ENCODE data around the gene ADGRB3.
"Not testable (repeated sequence)": the region's sequence is repeated elsewhere in the genome, so short reads cannot be mapped to it uniquely, and the experiment has no call there.

The ADGRB3 gene

DNA sequence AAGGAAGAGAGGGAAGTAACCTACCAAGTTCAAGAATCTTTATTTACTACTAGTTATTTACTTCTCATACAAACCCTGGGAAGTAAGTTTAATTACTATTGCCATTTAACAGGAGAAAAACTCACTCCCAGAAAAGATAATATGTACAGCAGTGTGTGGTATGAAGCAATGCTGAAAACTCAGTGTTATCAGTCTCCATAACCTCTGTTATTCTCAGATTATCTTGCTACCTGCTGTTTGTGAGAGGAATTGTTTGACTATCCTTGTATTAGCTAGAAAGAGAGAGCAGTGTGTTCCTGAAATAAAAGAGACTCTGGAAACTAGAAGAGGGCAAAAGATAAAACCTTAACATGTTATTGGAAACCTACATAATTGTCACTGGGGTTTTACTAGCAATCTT is 38.2 kb downstream of the ADGRB3 start:
- Histone ChIP-seq H3K27me3 (no peaks in the 10 kb centered on the region), H3K4me1 (peaks cover 0 to 7% (median 2%) of the 10 kb centered on the region in 4 donors), H3K36me3 (no peaks in the 10 kb centered on the region), H3K4me3 (no peak overlapping the region), H3K9me3 (no peaks in the 10 kb centered on the region), H3K27ac (no peak overlapping the region)
- TF ChIP-seq, protein P1, sequence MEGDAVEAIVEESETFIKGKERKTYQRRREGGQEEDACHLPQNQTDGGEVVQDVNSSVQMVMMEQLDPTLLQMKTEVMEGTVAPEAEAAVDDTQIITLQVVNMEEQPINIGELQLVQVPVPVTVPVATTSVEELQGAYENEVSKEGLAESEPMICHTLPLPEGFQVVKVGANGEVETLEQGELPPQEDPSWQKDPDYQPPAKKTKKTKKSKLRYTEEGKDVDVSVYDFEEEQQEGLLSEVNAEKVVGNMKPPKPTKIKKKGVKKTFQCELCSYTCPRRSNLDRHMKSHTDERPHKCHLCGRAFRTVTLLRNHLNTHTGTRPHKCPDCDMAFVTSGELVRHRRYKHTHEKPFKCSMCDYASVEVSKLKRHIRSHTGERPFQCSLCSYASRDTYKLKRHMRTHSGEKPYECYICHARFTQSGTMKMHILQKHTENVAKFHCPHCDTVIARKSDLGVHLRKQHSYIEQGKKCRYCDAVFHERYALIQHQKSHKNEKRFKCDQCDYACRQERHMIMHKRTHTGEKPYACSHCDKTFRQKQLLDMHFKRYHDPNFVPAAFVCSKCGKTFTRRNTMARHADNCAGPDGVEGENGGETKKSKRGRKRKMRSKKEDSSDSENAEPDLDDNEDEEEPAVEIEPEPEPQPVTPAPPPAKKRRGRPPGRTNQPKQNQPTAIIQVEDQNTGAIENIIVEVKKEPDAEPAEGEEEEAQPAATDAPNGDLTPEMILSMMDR (IDR thresholded peaks at IDR 0.05) = no peak
- intact Hi-C loops (cut with DNase I; ENCODE audit: low total_unique reads) = no loop called here
- no peak for DNase-seq

DNA sequence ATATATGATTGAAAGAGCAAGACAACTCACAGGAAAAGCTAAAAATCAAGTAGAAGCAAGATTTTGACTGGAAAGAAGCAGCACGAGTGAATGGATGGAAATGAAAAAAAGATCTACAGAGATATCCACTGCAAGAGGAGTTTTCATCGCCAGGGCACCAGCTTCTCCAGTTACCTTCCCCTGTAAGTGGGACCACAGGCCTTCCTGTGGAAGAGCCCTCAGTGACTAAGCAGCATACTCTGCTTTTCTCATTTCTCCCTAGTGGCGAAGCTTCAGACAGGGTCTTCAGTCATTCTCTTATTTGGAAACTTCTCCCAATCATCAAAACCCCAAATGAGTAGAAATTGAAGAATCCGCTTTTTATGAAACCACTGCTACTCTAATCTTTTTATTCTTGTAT is 40.5 kb downstream of the ADGRB3 start:
- Histone ChIP-seq H3K27ac (no peak overlapping the region), H3K36me3 (no peaks in the 10 kb centered on the region), H3K9me3 (no peaks in the 10 kb centered on the region), H3K4me1 (peaks cover 0 to 7% (median 2%) of the 10 kb centered on the region in 4 donors), H3K27me3 (no peaks in the 10 kb centered on the region), H3K4me3 (no peak overlapping the region)
- no peak for DNase-seq
- TF ChIP-seq, protein P1 (IDR thresholded peaks at IDR 0.05) = no peak
- intact Hi-C loops (cut with DNase I; ENCODE audit: low total_unique reads) = no loop called here

DNA sequence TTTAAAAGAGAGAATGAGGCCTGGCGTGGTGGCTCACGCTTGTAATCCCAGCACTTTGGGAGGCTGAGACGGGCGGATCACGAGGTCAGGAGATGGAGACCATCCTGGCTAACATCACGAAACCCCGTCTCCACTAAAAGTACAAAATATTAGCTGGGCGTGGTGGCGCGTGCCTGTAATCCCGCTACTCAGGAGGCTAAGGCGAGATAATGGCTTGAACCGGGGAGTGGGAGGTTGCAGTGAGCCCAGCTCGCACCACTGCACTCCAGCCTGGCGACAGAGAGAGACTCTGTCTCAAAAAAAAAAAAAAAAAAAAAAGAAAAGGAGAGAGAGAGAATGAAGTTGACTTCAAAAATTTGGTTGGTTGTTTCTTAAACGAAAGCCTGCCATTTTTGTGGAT is 41.0 kb downstream of the ADGRB3 start:
- H3K36me3 ChIP-seq; H3K9me3 ChIP-seq; intact Hi-C loops (cut with DNase I; ENCODE audit: low total_unique reads); H3K27me3 ChIP-seq; H3K27ac ChIP-seq; DNase-seq; H3K4me1 ChIP-seq; H3K4me3 ChIP-seq: not testable (repeated sequence)

DNA sequence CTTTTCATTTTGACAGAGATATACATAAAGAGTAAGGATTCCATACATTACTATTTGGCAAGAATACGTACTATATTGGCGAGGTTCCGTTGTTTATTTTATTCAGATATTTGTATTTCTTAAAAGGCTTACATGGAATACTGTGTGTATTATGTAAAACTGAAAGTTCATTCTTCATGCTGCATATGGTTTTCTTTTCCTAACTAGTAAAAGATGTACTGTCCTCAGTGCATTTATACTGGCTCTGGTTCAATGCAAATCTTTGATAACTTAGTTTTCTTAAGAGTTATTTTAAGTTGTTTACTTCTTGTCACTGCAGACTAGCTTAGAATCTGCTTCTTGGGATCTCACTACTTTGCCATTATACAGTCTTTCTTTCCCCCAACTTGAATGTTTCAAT is 42.0 kb downstream of the ADGRB3 start:
- TF ChIP-seq, protein P1 (IDR thresholded peaks at IDR 0.05) = no peak
- Histone ChIP-seq H3K27ac (no peak overlapping the region), H3K36me3 (no peaks in the 10 kb centered on the region), H3K9me3 (no peaks in the 10 kb centered on the region), H3K27me3 (no peaks in the 10 kb centered on the region), H3K4me1 (peaks cover 0 to 7% (median 2%) of the 10 kb centered on the region in 4 donors), H3K4me3 (no peak overlapping the region)
- intact Hi-C loops (cut with DNase I; ENCODE audit: low total_unique reads) = no loop called here
- DNase-seq = no peak

DNA sequence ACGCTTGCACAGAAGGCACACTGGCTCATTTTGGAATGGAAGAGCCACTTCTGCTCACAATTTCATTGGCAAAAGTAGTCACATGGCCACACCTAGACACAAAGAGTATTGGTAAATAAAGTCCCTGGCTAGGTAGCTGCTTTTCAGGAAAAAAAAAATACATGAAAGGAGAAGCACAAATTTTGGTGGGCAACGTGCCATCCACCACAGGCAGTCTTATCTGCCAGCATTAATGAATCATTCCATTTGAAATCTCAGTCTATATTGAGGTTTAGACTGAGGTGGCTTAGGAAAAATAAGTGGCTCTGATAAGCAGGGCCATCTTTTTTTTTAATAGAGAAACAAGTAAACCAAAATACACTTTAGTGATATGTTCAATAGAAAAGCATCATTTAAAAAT is 44.3 kb downstream of the ADGRB3 start:
- no peaks in the 10 kb centered on the region for H3K9me3 ChIP-seq
- DNase-seq = no peak
- H3K27me3 ChIP-seq = no peaks in the 10 kb centered on the region
- peaks cover 0 to 7% (median 2%) of the 10 kb centered on the region in 4 donors for H3K4me1 ChIP-seq
- no peaks in the 10 kb centered on the region for H3K36me3 ChIP-seq
- intact Hi-C loops (cut with DNase I; ENCODE audit: low total_unique reads) = no loop called here
- no peak overlapping the region for H3K27ac ChIP-seq
- TF ChIP-seq, protein P1 (IDR thresholded peaks at IDR 0.05) = no peak
- no peak overlapping the region for H3K4me3 ChIP-seq

DNA sequence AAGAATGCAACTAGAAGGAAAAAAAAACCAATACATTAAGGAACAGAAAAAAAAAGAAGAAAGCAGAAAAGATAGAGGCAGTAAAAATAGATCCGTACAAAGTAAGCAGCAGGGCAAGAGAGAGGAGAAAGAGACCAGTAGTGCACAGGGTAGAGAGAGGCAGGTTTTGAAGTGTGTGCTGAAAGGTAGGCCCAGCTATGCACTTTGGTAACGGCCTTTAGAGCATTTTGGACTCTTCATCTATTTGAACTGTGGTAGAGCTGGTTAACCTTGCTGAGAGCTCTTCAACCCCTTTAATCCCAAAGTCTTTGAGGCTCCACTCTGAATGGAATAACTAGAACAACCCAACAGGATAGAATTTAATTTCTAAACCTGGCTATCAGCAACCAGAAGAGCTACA is 45.2 kb downstream of the ADGRB3 start:
- intact Hi-C loops (cut with DNase I; ENCODE audit: low total_unique reads) = no loop called here
- H3K36me3 ChIP-seq = no peaks in the 10 kb centered on the region
- no peaks in the 10 kb centered on the region for H3K9me3 ChIP-seq
- H3K27ac ChIP-seq = no peak overlapping the region
- no peak for DNase-seq
- TF ChIP-seq, protein P1 (IDR thresholded peaks at IDR 0.05) = no peak
- H3K4me1 ChIP-seq = peaks cover 0 to 7% (median 2%) of the 10 kb centered on the region in 4 donors
- H3K4me3 ChIP-seq = no peak overlapping the region
- H3K27me3 ChIP-seq = no peaks in the 10 kb centered on the region
